ENCODE data around the gene PIK3R4.

PIK3R4 gene

DNA sequence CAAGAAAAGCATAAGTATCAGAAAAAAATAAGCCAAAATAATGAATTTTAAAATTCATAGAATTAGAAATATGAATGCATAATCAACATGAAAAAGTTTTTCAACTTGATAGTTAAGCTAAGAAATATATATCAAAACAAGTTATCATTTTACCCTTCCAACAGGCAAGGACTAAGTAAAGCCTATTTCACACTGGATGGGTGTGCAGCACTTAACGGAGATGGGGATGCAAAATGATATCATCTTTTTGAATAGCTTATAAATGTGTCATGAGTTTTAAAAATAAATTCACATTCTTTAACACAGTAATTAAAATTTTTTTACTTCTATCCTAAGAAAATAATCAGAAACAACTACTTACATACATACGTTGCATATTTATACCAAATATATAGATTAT lies 20.9 kb downstream of the PIK3R4 start:
- in situ Hi-C loops (cut with MboI; ENCODE audit: low sequenced_read_pairs, unreplicated experiment) = no loop called here
- no peak for DNase-seq (ENCODE audit: low spot score)
- TF ChIP-seq, protein P1, sequence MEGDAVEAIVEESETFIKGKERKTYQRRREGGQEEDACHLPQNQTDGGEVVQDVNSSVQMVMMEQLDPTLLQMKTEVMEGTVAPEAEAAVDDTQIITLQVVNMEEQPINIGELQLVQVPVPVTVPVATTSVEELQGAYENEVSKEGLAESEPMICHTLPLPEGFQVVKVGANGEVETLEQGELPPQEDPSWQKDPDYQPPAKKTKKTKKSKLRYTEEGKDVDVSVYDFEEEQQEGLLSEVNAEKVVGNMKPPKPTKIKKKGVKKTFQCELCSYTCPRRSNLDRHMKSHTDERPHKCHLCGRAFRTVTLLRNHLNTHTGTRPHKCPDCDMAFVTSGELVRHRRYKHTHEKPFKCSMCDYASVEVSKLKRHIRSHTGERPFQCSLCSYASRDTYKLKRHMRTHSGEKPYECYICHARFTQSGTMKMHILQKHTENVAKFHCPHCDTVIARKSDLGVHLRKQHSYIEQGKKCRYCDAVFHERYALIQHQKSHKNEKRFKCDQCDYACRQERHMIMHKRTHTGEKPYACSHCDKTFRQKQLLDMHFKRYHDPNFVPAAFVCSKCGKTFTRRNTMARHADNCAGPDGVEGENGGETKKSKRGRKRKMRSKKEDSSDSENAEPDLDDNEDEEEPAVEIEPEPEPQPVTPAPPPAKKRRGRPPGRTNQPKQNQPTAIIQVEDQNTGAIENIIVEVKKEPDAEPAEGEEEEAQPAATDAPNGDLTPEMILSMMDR (IDR thresholded peaks at IDR 0.05; ENCODE audit: borderline replicate concordance, control extremely low read depth, extremely low read depth, insufficient read depth, missing control alignments) = no peak

DNA sequence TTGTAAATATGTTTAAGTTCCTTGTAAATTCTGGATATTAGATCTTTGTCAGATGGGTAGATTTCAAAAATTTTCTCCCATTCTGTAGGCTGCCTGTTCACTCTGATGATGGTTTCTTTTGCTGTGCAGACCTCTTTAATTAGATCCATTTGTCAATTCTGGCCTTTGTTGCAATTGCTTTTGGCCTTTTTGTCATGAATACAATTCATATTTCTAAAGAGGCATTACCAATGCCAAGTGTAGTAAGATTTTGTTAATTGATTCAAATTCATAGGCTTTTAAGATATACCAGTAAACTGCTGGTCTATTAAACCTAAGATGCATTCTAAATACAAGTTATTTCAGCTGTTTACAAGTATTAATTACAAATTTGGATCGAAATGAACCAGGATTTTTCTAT lies 31.0 kb downstream of the PIK3R4 start:
- TF ChIP-seq, protein P1 (IDR thresholded peaks at IDR 0.05; ENCODE audit: borderline replicate concordance, control extremely low read depth, extremely low read depth, insufficient read depth, missing control alignments) = no peak
- in situ Hi-C loops (cut with MboI; ENCODE audit: low sequenced_read_pairs, unreplicated experiment) = no loop called here
- no peak for DNase-seq (ENCODE audit: low spot score)

DNA sequence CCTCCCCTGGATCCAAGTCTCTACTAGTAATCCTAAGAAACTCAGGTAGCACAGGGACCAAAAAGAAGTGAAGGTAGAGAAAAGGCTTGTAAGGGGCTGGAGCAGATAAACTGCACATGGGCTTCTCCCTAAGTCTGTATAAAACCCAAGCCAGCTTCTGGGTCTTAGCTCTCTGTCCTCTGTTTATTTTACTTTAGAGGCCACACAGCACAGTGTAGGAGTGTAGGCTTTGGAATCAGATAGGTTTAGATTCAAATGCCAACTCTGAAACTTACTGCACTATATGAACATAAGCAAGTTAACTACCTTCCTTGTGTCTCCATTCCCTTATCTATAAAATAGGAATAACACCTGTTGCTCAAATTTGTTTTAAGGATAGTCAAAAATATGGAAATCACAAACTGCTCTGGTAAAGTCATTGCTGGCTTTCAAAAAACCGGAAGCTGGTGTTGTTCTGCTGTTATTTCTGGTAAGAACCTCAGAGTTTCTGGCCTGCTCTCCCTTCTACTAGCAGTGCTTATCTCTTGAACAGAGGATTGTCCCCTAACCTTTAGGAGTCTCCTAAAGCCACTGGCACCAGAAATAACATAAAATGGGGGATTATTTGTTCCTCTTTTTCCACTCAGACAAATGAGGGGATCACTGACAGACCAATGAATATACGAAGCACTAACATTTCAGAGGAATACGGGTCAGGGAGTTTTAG lies 33.8 kb downstream of the PIK3R4 start:
- DNase-seq (ENCODE audit: low spot score) = no peak
- in situ Hi-C loops (cut with MboI; ENCODE audit: low sequenced_read_pairs, unreplicated experiment) = no loop called here

DNA sequence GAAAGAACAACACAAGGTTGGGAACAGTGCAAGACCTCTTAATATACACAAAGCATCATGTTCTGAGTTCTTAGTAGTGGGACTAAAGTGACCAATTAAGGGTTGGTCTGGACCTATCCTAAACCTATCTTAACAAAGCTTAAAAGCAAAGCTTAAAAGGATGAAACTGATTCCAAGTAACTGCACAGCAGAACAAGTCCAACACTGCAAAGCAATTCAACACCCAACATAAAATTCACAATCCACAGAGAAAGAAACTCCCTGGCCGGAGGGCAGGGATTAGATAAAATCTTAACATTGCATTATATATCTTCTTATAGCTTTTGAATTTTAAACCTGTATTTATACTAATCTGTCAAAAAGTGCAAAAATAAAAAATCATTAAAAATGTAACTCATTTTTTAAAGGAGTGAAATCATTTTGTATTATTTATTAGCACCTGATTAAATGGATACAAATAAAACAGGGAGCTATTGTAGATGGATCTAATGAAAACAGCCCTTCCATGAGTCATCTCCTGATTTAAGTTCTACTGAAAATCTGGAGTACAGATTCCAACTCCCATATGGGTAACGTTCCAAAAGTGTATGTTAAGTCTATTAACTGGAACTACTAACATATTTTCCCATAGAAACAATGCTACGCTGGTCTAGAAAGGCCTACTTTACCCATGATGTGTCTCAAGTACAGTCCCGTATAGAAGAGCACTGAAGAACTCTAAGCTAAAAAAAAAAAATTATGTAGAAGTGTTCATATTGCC lies 34.9 kb downstream of the PIK3R4 start:
- no peak for DNase-seq (ENCODE audit: low spot score)
- in situ Hi-C loops (cut with MboI; ENCODE audit: low sequenced_read_pairs, unreplicated experiment) = no loop called here
- TF ChIP-seq, protein P1 (IDR thresholded peaks at IDR 0.05; ENCODE audit: borderline replicate concordance, control extremely low read depth, extremely low read depth, insufficient read depth, missing control alignments) = no peak

More for the DNA sequence above, 33.8 kb downstream of the PIK3R4 start:
- TF ChIP-seq, protein P1 (IDR thresholded peaks at IDR 0.05; ENCODE audit: borderline replicate concordance, control extremely low read depth, extremely low read depth, insufficient read depth, missing control alignments) = no peak

DNA sequence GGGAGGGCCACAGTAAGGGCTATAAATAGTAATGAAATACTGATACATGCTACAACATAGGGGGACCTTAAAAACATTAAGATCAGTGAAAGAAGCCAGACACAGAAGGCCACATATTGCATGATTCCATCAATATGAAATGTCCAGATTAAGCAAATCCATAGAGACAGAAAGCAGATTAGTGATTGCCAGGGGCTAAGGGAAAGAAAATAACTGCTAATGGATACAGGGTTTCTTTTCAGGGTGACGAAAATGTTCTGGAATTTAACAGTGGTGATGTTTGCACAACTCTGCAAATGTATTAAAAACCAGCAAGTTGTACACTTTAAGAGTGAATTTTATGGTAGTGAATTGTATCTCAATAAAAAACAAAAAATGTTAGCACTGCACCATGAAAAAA lies 37.0 kb downstream of the PIK3R4 start:
- in situ Hi-C loops (cut with MboI; ENCODE audit: low sequenced_read_pairs, unreplicated experiment) = no loop called here

DNA sequence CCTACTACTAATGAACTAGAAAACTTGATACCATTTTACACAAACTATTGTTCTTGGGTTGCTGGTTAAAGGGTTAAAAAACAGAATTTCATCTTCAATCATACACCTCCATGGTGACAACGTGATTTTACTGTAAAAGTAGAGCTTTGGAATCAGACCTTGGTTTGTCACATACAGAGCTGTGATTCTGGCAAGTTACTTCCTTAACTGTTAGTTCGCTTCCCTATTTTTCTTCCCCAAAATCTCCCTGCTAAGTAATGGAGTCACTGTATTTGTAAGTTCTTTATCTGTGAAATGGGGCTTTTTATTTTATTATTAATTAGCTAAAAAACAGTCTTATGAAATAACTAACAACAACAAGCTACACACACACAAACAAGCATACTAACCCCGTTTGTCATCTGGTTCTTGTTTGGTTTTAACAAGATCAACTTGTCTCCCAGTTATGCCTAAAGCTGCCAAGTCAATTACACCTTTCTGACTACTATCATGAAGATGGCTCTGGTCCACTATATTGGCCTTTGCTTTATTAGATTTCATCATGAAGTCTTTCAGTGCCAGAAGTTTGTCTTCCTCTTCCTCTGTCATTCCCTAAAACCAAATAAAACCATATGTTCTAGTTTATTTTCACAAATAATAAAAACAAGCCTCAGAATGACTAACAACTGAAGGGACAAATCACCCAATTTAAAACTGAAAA lies 38.6 kb downstream of the PIK3R4 start:
- TF ChIP-seq, protein P1 (IDR thresholded peaks at IDR 0.05; ENCODE audit: borderline replicate concordance, control extremely low read depth, extremely low read depth, insufficient read depth, missing control alignments) = no peak
- in situ Hi-C loops (cut with MboI; ENCODE audit: low sequenced_read_pairs, unreplicated experiment) = no loop called here
- no peak for DNase-seq (ENCODE audit: low spot score)

More for the DNA sequence above, 37.0 kb downstream of the PIK3R4 start:
- TF ChIP-seq, protein P1 (IDR thresholded peaks at IDR 0.05; ENCODE audit: borderline replicate concordance, control extremely low read depth, extremely low read depth, insufficient read depth, missing control alignments) = no peak
- DNase-seq (ENCODE audit: low spot score) = no peak
